ENCODE data around the gene RAD17.
A peak's percentile ranks its signal among the peaks of the same experiment; 100 is the strongest.
"Not testable (repeated sequence)": the region's sequence is repeated elsewhere in the genome, so short reads cannot be mapped to it uniquely, and the experiment has no call there.

RAD17 gene, protein sequence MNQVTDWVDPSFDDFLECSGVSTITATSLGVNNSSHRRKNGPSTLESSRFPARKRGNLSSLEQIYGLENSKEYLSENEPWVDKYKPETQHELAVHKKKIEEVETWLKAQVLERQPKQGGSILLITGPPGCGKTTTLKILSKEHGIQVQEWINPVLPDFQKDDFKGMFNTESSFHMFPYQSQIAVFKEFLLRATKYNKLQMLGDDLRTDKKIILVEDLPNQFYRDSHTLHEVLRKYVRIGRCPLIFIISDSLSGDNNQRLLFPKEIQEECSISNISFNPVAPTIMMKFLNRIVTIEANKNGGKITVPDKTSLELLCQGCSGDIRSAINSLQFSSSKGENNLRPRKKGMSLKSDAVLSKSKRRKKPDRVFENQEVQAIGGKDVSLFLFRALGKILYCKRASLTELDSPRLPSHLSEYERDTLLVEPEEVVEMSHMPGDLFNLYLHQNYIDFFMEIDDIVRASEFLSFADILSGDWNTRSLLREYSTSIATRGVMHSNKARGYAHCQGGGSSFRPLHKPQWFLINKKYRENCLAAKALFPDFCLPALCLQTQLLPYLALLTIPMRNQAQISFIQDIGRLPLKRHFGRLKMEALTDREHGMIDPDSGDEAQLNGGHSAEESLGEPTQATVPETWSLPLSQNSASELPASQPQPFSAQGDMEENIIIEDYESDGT
- total RNA-seq: 28.6 to 54.1 (median 35.4) reads per million in 4 donors

DNA sequence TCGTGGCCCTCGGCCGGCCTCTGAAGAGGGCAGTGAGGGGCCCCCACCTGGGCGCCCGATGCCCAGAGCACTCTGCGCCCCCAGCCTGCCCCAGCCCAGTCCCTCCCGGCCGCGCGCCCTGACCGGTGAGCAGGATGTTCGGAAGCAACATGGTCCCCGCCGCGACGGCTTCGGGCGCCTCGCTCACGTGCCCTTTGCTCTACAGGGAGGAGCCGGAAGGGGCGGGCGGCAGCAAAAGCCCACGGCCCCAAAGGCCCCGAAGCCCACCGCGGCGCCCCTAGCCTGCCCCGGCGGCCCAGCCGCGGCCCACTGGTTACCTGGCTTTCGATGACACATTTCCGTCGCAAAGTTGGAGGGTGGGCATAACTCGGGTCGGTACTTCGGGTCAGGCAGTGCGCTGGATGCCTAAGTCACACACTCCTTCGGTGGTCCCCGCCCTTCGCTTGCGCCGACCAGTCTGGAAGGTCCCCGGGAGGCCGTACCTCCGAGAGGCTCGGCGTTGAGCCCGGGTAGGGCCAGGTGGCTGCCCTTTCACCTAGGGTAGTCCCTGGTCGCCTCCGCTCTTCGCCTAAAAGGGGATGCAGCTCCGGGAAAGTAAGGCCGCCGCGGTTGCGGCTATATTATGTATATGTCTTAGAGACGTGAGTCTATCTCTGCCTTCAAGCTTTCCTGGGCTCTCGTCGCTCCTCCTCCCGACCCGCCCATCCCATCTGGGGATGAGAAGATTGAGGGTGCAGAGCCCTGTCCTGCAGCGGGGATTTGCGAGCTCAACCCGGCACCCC, at the start of gene RAD17, which contains the start of the genes AK6 and TAF9:
Gene RAD17 (plus strand): TSS at position 479 of the 782 bp plus-strand sequence. CDS start 2,391 bp downstream, outside the sequence.
Gene AK6 (minus strand): TSS at position 181 of the 782 bp plus-strand sequence. CDS start 30 bp downstream, at position 151.
Gene TAF9 (minus strand): TSS at position 181 of the 782 bp plus-strand sequence. CDS start 3,783 bp downstream, outside the sequence.
- DNase-seq: peak; percentile 83 to 93 (median 87)

GRCh38 chr5:69326365-69326764, 43.3 kb upstream of the RAD17 start:
- no peak for DNase-seq

DNA sequence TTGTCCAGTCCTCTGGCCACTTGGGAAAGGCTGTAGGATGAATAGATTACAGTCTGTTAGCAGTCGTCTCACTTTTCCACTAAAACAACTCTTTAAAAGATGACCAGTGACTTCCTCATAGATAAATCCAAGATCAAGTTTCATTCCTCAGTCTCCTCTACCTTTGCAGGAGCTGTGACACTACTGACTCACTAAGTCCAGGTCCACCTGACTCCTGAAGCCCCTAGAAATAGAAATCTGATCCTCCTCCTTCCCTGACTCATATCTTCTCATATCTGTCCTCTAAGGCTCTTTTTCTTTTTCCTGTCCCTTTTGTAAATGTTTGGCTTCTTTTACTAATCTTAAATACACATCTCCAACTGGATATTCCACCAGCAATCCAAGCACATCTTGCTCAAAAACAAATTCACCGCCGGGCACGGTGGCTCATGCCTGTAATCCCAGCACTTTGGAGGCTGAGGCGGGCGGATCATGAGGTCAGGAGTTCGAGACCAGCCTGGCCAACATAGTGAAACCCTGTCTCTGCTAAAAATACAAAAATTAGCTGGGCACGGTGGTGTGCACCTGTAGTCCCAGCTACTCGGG, 39.6 kb upstream of the RAD17 start:
- no peak for DNase-seq

- DNase-seq: no peak
Observed at GRCh38 chr5:69331528-69332445, 37.8 kb upstream of the RAD17 start.

- not testable (repeated sequence) for DNase-seq
Observed at GRCh38 chr5:69333668-69334315, 35.8 kb upstream of the RAD17 start.

GRCh38 chr5:69334793-69335268, 34.8 kb upstream of the RAD17 start:
- peak; percentile 46 to 79 (median 64) for DNase-seq

DNA sequence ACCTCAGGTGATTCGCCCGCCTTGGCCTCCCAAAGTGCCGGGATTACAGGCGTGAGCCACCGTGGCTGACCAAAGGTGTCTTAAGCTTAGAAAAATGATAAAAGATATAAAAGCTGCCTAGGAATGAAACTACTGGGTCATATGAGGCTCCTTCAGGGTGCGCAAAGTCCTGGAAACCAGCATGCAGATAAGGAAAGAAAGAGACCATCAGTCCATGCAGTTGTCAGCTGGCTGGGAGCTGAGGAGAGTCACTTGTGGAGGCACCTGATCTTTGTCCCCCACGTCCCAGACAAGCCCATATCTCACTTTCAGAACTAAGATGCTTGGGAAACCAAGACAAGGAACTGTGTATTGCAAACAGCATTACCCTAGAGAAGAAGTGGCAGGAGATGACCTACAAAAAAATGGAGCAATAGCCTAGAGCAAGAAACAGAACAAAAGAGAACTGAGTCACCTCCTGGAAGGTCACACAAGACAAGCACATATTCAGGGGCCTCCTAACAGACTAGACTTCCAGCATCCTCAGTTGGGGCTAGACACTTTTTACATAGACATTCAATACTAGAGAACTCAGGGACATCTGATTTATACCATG, 34.2 kb upstream of the RAD17 start:
- DNase-seq: no peak

DNA sequence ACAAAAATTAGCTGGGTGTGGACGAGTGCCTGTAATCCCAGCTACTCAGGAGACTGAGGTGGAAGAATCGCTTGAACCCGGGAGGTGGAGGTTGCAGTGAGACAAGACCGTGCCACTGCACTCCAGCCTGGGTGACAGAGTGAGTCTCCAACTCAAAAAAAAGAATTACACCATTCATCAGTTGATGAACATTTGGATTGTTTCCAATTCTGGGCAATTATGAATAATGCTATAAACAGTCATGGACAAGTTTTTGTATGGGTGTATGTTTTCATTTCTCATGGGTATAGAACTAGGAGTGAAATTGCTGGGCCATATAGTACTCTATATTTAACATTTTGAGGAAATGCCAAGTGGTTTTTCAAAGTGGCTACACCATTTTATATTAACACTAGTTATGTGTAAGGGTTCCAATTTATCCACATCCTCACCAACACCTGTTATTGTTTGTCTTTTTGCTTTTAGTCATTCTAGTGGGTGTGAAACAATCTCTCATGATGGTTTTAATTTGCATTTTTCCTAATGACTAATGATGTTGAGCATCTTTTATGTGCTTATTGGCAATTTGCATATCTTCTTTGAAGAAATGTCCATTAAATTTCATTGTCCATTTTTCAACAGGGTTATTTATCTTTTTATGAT, 28.0 kb upstream of the RAD17 start:
- no peak for DNase-seq

DNA sequence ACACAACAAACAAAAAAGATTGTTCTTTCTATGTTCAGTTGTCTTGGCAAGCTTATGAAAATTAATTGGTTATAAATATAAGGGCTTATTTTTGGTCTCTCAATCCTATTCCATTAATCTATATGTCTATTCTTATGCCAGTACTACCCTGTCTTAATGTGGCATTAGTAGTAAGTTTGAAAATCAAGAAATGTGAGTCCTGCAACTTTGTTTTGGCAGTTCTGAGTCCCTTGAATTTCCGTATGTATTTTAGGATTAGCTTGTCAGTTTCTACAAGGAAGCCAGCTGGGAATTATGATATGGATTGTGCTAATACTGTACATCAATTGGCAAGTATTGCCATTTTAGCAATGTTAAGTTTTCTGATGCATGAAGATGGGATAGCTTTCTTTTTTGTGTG, 26.5 kb upstream of the RAD17 start:
- DNase-seq: no peak

DNA sequence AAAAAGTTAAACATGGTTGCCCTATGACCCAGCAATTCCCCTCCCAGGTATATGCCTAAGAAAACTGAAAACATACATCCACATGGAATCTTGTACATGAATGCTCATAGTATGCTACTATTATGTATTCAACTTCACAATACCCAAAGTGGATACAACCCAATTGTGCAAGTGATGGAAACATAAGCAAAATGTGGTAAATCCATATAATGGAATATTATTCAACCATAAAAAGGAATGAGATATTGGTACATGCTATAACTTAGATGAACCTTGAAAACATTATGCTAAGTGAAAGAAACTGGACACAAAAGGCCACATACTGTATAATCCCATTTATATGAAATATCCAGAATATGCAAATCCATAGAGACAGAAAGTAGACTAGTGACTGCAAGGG, 19.0 kb upstream of the RAD17 start:
- no peak for DNase-seq

- DNase-seq: no peak
Observed at GRCh38 chr5:69359699-69360098, 9.9 kb upstream of the RAD17 start.

DNA sequence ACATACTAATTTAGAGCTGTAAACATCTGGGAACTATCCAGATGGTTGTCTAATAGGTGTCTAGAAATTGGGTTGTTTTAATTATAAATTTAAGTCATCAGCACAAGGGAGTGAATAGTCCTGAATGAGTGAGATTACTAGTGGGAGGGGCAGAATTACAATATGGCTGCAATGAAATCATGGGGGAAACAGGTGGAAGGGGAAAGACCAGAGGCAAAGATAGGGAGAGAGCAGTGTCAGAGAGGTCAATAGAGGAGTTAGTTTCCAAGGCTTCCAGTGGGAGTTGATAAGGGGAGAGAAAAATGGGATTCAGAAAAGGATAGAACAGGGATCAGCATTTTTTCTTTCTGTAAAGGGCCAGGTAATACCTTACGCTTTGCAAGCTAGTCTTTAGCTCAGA, 9.2 kb upstream of the RAD17 start:
- no peak for DNase-seq

DNA sequence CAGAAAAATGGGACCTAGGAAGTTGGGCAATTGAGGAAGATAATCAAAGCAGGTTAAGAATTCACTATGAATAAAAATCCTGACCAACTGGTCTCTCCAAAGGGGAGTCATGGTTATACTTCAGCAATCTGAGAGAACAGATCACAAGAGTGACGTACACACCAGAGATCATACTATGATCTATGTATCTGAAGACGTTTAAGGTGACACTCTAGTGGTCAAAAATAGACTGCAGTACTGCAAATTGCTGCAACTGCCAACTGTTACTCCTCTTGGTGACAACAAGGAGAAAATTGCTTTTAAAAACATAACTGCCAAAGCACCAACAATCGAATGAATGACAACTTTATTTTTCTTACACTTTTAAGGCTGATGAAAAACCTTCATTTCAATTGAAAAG, 5.2 kb upstream of the RAD17 start:
- DNase-seq: peak in 1 of 5 donors; percentile 19

GRCh38 chr5:69364850-69365249, 4.8 kb upstream of the RAD17 start:
- no peak for DNase-seq

DNA sequence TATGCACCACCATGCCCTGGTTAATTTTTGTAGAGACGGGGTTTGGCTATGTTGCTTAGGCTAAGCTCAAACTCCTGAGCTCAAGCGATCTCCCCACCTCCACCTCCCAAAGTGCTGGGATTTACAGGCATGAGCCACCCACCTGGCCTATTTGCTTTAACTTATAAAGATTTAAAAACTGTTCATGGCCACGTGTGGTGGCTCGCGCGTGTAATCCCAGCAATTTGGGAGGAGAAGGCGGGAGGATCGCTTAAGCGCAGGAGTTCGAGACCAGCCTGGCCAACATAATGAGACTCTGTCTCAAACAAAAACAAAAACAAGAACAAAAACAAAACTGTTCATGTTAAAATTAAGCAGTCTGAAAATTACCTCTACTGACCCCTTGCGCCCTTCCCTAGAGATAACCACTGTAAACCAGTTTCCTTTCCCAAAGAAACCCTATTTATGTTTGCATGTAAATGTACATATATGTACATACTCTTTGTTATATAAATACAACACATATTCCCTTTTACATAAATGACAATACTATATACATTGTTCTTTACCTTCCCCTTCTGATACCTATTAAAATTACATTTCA, 1.8 kb upstream of the RAD17 start:
- DNase-seq: no peak

- DNase-seq: peak in 1 of 5 donors; percentile 27
Observed at GRCh38 chr5:69368458-69369339, 919 bp upstream of the RAD17 start.

GRCh38 chr5:69370335-69370734, 717 bp downstream of the RAD17 start:
- not testable (repeated sequence) for DNase-seq

GRCh38 chr5:69372394-69372793, 2.8 kb downstream of the RAD17 start:
- no peak for DNase-seq
